ENCODE results near the gene DCXR.

- TF ChIP-seq CTCF (IDR thresholded peaks at IDR 0.05) (no peak), POLR2A (IDR thresholded peaks at IDR 0.05) (no peak), POLR2AphosphoS5 (IDR thresholded peaks at IDR 0.05) (no peak)
Measured at GRCh38 chr17:82033359-82034085, 4.0 kb downstream of the DCXR start.
